WTC11 (cell line): ENCODE measurements around the gene MID2.

Source experiments
- CTCF ChIP-seq: fragments of 200-600 bp; IDR thresholded peaks from 2 replicates; pipeline ENCODE4 v1.8.0; 2022; ENCODE audit warnings: antibody characterized with exemption
- ZBTB43 ChIP-seq: sonication (generic); formaldehyde crosslinking; IDR thresholded peaks from 2 replicates; pipeline ENCODE4 v1.8.1; 2023; ENCODE audit warnings: mild to moderate bottlenecking, missing genetic modification reagents

GRCh38 chrX:107845625-107846024, 20.0 kb downstream of the MID2 start:
- no peak for TF ChIP-seq CTCF
- TF ChIP-seq ZBTB43 = no peak
